OCI-LY1 (cell line): Measurements from ENCODE around the gene ZNF804B.

ENCODE experiments used
- H2AFZ ChIP-seq: fragments of 200-600 bp; sonication (generic), shearing (Covaris generic); 2 replicates; pipeline ENCODE4 v1.6.0; 2014; ENCODE audit warnings: antibody characterized with exemption, mild to moderate bottlenecking, low read length
- H3F3A ChIP-seq: fragments of 200-600 bp; sonication (generic), shearing (Covaris generic); 2 replicates; pipeline ENCODE4 v1.6.0; 2014; ENCODE audit warnings: mild to moderate bottlenecking, antibody characterized with exemption, low read length, moderate library complexity; ENCODE audit not compliant: insufficient read depth
- H3K27ac ChIP-seq: fragments of 200-600 bp; sonication (generic); 2 replicates; pipeline ENCODE4 v1.5.1; 2014; ENCODE audit warnings: low read length, mixed run types, mild to moderate bottlenecking, low read depth; ENCODE audit not compliant: poor library complexity, severe bottlenecking
- H3K27me3 ChIP-seq: fragments of 200-600 bp; sonication (generic); 2 replicates; pipeline ENCODE4 v1.6.0; 2014; ENCODE audit warnings: antibody characterized with exemption, mild to moderate bottlenecking, low read length, moderate library complexity; ENCODE audit not compliant: insufficient read depth
- H3K36me3 ChIP-seq: fragments of 200-600 bp; sonication (generic); 2 replicates; pipeline ENCODE4 v1.6.1; 2014; ENCODE audit warnings: mild to moderate bottlenecking, antibody characterized with exemption, low read length, moderate library complexity, mixed read lengths; ENCODE audit not compliant: insufficient read depth
- H3K4me1 ChIP-seq: fragments of 200-600 bp; sonication (generic); 2 replicates; pipeline ENCODE4 v1.5.1; 2014; ENCODE audit warnings: mild to moderate bottlenecking, low read length, moderate library complexity; ENCODE audit not compliant: insufficient read depth, severe bottlenecking
- H3K4me2 ChIP-seq: fragments of 200-600 bp; sonication (generic), shearing (Covaris generic); 2 replicates; pipeline ENCODE4 v1.6.1; 2014; ENCODE audit warnings: low read length
- H3K4me3 ChIP-seq: fragments of 200-600 bp; sonication (generic); 2 replicates; pipeline ENCODE4 v1.5.1; 2014; ENCODE audit warnings: low read length, low read depth, mild to moderate bottlenecking, mixed read lengths; ENCODE audit not compliant: poor library complexity, severe bottlenecking
- H3K79me2 ChIP-seq: fragments of 200-600 bp; shearing (Covaris generic); 2 replicates; pipeline ENCODE4 v1.6.1; 2016; ENCODE audit warnings: mixed run types, low read length, mixed read lengths; ENCODE audit not compliant: insufficient read depth
- H3K9ac ChIP-seq: fragments of 200-600 bp; sonication (generic), shearing (Covaris generic); 2 replicates; pipeline ENCODE4 v1.6.1; 2014; ENCODE audit warnings: mild to moderate bottlenecking, low read length, mixed read lengths
- H3K9me2 ChIP-seq: fragments of 200-600 bp; sonication (generic), shearing (Covaris generic); 2 replicates; pipeline ENCODE4 v1.6.1; 2014; ENCODE audit warnings: low read depth, mild to moderate bottlenecking, low read length, mixed read lengths
- H3K9me3 ChIP-seq: fragments of 200-600 bp; shearing (Covaris generic); 2 replicates; pipeline ENCODE4 v1.6.1; 2014; ENCODE audit warnings: low read length, mixed read lengths
- H4K20me1 ChIP-seq: fragments of 200-600 bp; sonication (generic), shearing (Covaris generic); 2 replicates; pipeline ENCODE4 v1.6.0; 2016; ENCODE audit warnings: mild to moderate bottlenecking, low read length; ENCODE audit not compliant: insufficient read depth
- EZH2 ChIP-seq: fragments of 200-600 bp; sonication (generic), shearing (Covaris generic); IDR thresholded peaks from 2 replicates; pipeline ENCODE4 v1.8.0; 2017; ENCODE audit warnings: borderline replicate concordance, mixed run types, mild to moderate bottlenecking, antibody characterized with exemption, low read length, moderate library complexity, mixed read lengths
- TF ChIP-seq, protein P1 (sequence below): fragments of 200-600 bp; sonication (generic), shearing (Covaris generic); IDR thresholded peaks from 2 replicates; pipeline ENCODE4 v1.5.1; 2017; ENCODE audit warnings: mild to moderate bottlenecking, antibody characterized with exemption, low read length, moderate library complexity, mixed read lengths

Gene ZNF804B

DNA sequence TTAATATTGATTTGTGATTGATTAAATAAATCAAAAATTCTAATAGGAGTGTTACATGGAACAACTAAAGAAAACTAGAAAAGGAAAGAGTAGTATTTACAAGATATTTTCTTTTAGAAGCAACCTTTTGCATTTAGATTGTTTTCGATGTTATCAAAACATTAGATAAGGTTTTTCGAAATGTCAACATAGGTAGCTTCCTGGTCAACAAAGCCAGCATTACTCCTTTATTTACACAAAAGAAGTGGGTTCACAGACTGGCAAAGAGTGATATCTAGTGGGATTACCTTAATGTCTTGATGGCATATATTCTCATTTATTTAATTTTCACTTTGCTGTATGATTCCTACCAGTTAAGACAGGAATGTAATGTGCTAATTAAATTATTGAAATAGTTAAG is 153.4 kb downstream of the ZNF804B start:
- no peak for TF ChIP-seq EZH2
- TF ChIP-seq, protein P1, sequence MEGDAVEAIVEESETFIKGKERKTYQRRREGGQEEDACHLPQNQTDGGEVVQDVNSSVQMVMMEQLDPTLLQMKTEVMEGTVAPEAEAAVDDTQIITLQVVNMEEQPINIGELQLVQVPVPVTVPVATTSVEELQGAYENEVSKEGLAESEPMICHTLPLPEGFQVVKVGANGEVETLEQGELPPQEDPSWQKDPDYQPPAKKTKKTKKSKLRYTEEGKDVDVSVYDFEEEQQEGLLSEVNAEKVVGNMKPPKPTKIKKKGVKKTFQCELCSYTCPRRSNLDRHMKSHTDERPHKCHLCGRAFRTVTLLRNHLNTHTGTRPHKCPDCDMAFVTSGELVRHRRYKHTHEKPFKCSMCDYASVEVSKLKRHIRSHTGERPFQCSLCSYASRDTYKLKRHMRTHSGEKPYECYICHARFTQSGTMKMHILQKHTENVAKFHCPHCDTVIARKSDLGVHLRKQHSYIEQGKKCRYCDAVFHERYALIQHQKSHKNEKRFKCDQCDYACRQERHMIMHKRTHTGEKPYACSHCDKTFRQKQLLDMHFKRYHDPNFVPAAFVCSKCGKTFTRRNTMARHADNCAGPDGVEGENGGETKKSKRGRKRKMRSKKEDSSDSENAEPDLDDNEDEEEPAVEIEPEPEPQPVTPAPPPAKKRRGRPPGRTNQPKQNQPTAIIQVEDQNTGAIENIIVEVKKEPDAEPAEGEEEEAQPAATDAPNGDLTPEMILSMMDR: no peak
- no peak overlapping the region for H3K9ac ChIP-seq
- H3F3A ChIP-seq: no peaks in the 10 kb centered on the region
- H3K4me3 ChIP-seq: no peak overlapping the region
- H3K36me3 ChIP-seq: no peaks in the 10 kb centered on the region
- H2AFZ ChIP-seq: no peak overlapping the region
- no peak overlapping the region for H3K27ac ChIP-seq
- H3K4me1 ChIP-seq: no peaks in the 10 kb centered on the region
- H3K79me2 ChIP-seq: no peaks in the 10 kb centered on the region
- H3K9me2 ChIP-seq: no peaks in the 10 kb centered on the region
- H3K4me2 ChIP-seq: no peak overlapping the region
- no peaks in the 10 kb centered on the region for H3K9me3 ChIP-seq
- H4K20me1 ChIP-seq: no peaks in the 10 kb centered on the region
- no peaks in the 10 kb centered on the region for H3K27me3 ChIP-seq

DNA sequence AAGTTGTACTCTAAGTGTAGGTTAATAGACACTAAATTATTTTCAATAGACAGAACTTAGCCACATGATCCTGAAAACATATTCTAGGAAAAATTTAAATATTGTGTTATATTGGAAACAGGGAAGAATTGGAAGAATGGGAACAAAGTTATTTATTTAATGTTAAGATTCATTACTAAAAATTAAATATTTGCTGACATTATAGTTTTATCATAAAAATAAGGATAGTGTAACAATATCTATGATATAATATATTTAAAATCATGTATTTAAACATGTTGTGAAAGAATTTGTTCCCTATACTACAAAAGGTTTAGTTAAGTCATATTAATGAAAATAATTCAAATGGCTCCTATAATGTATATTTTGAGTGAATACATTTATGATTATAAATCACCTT is 156.1 kb downstream of the ZNF804B start:
- no peaks in the 10 kb centered on the region for H3K27me3 ChIP-seq
- no peak overlapping the region for H3K4me2 ChIP-seq
- no peaks in the 10 kb centered on the region for H3K9me3 ChIP-seq
- H3F3A ChIP-seq: no peaks in the 10 kb centered on the region
- H3K79me2 ChIP-seq: no peaks in the 10 kb centered on the region
- no peak overlapping the region for H3K27ac ChIP-seq
- H2AFZ ChIP-seq: no peak overlapping the region
- H3K4me3 ChIP-seq: no peak overlapping the region
- H3K36me3 ChIP-seq: no peaks in the 10 kb centered on the region
- no peaks in the 10 kb centered on the region for H3K4me1 ChIP-seq
- H3K9me2 ChIP-seq: no peaks in the 10 kb centered on the region
- H3K9ac ChIP-seq: no peak overlapping the region
- H4K20me1 ChIP-seq: no peaks in the 10 kb centered on the region
- no peak for TF ChIP-seq EZH2
- TF ChIP-seq, protein P1: no peak

DNA sequence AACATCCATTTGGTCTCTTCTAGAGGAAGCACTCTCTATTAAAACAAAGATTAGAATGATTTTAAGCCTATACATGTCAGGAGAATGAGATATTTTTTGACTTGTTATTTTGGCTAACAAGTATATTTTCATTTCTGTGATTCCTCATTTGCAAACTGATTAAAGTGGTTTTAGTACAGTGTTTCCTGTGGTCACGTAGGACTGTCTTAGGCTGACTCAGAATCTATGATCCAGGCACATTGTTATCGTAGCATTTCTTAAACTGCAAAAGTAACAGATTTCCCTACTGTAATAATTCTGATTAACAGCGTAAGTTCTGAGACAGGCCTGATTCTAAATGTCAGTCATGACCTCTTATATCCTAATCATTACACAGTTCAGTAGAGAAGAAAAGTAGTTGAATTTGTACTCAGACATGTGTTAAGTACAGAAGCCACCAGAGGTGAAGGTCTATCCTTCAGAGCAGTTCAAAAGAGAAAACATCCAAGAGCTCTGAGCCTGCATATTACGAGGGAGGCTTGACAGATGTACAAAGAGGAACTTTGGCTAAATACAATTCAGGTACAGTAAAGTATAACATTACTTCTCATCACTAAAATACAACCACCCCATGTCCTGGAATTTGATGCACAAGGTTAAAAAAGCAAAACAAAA is 160.1 kb downstream of the ZNF804B start:
- no peak overlapping the region for H3K27ac ChIP-seq

More for the DNA sequence above, 160.1 kb downstream of the ZNF804B start:
- no peaks in the 10 kb centered on the region for H3K79me2 ChIP-seq
- H3F3A ChIP-seq: no peaks in the 10 kb centered on the region
- no peaks in the 10 kb centered on the region for H4K20me1 ChIP-seq
- H3K27me3 ChIP-seq: no peaks in the 10 kb centered on the region
- no peak overlapping the region for H3K4me3 ChIP-seq
- no peak overlapping the region for H3K4me2 ChIP-seq
- H3K9me2 ChIP-seq: no peaks in the 10 kb centered on the region
- H2AFZ ChIP-seq: no peak overlapping the region
- TF ChIP-seq, protein P1: no peak
- TF ChIP-seq EZH2: no peak
- no peaks in the 10 kb centered on the region for H3K36me3 ChIP-seq
- H3K4me1 ChIP-seq: no peaks in the 10 kb centered on the region
- no peak overlapping the region for H3K9ac ChIP-seq
- H3K9me3 ChIP-seq: no peaks in the 10 kb centered on the region
